ENCODE results near the gene MTHFD1.

The MTHFD1 gene

DNA sequence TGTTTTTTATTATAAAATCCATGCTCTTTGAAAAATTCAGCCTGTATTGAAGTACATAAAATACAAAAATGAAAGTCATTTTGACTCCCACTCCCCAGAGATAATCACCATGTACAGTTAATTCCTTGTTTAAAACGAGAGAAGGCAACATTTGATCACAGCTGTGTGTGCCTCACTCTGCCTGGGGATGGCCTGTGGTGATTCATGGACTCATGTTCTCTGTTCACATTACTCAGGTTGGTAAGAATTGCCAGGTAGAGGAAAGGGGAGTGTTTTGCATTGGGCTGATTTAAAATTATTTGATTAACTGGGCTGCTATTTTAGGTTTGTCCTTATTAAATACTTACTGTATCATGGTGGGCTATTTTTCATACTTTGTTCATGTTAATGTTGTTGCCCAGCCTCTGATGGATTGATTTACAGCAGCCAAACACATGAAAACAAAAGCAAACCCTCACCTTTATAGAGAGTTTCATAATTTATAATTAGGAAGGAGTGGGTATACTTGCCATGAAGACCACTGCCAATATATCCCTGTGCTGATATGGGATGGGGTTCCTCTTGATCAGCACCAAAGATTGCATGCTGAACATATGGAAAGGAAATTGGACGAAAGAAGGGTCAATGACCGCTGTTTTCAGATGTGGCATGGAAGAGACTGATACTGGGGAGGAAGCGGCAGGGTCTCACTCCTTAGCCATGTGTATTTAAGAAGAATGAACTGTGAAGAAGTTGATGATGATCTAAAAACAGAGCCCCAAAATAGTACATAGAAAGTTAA is 119.4 kb downstream of the MTHFD1 start:
- DNase-seq: no peak
- in situ Hi-C loops (cut with MboI; ENCODE audit: low pct_unique_long_range_greater_than_20kb, low sequenced_read_pairs): no loop called here

DNA sequence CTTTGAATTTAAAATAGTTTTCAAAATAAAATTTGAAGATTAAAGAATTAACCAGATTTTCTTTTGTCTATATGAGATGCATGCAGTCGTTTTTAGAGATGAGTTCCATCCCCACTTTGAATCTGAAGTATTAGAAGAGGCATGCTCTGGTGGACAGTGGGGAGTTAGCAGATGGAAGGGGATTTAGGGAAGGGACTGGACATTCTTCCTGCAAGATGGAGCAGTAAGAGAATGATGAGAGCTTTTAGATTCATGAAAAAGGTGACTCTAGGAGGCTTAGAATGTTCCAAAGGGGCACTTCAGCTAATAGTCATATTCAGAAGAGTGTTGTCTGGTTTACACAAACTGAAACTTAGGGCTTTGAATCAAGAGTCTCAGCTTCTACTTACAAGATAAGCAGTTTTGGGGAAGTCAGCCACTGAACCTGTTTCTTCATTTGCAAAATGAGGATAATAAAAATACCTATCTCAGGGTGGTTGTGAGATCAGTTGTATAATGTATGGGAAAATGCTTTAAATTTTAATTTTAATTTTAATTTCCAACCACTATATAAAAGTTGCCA is 120.1 kb downstream of the MTHFD1 start:
- DNase-seq: peak; percentile 30
- in situ Hi-C loops (cut with MboI; ENCODE audit: low pct_unique_long_range_greater_than_20kb, low sequenced_read_pairs): no loop called here

DNA sequence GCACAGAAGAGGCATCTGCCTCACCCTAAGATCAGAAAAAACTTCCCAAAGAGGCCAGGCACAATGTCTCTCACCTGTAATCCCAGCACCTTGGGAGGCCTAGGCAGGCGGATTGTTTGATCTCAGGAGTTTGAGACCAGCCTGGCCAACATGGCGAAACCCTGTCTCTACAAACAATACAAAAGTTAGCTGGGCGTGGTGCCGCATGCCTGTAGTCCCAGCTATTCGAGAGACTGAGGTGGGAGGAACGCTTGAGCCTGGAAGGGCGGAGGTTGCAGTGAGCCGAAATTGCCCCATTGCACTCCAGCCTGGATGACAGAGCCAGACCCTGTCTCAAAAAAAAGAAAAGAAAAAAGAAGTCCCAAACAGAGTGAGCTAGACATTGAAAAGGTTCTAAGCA is 120.9 kb downstream of the MTHFD1 start:
- DNase-seq: no peak
- in situ Hi-C loops (cut with MboI; ENCODE audit: low pct_unique_long_range_greater_than_20kb, low sequenced_read_pairs): no loop called here

Data from KBM-7 (cell line).